H1 (cell line): ENCODE measurements around the gene MYOM3. TPM values are rescaled to one million over a fixed set of nuclear protein-coding genes. Genes with fewer than 3 reads are reported as not detected.

ENCODE experiments used
- BRCA1 ChIP-seq: IDR thresholded peaks from 2 replicates; pipeline ENCODE4 v1.6.1; 2012; ENCODE audit warnings: low read depth, low read length, improper control_type of control experiment
- CTBP2 ChIP-seq: IDR thresholded peaks from 2 replicates; pipeline ENCODE4 v1.7.0; 2011; ENCODE audit warnings: borderline replicate concordance, mild to moderate bottlenecking, moderate library complexity, mixed read lengths, low read length; ENCODE audit not compliant: insufficient read depth, insufficient read length
- E2F6 ChIP-seq: IDR thresholded peaks from 2 replicates; pipeline ENCODE4 v1.6.1; 2012; ENCODE audit warnings: inconsistent platforms
- EGR1 ChIP-seq: IDR thresholded peaks from 2 replicates; pipeline ENCODE4 v1.6.1; 2011; ENCODE audit warnings: low read depth, low read length, borderline replicate concordance
- EP300 ChIP-seq, 2 experiments: IDR thresholded peaks; 1 replicate in 1 of 2; 2 replicates in 1 of 2; pipeline ENCODE4 v1.6.1; 2011 to 2012; ENCODE audit warnings: low read depth in 2 of 2, low read length in 2 of 2, mild to moderate bottlenecking in 2 of 2, borderline replicate concordance in 1 of 2, inconsistent platforms in 1 of 2, moderate library complexity in 1 of 2
- EZH2 ChIP-seq: fragments of 200-600 bp; sonication (generic); IDR thresholded peaks from 2 replicates; pipeline ENCODE4 v1.7.1; 2012; ENCODE audit warnings: low read depth, mild to moderate bottlenecking, moderate library complexity, low read length, inconsistent platforms; ENCODE audit not compliant: severe bottlenecking
- RFX5 ChIP-seq: IDR thresholded peaks from 2 replicates; pipeline ENCODE4 v1.6.1; 2011; ENCODE audit warnings: low read depth, low read length, improper control_type of control experiment, borderline replicate concordance
- polyA plus RNA-seq, 7 experiments: library from polyadenylated mRNA; depleted of rRNA in 3 of 7; stranded (reverse) in 5 of 7; unstranded in 2 of 7; fragments of >200 nt in 5 of 7; fragments of 200-250 nt in 2 of 7; gene quantifications; 1 replicate in 5 of 7; 2 replicates in 1 of 7; 4 replicates in 1 of 7; pipeline versions ENCODE4 v1.2.1 to v1.2.3, GENCODE V29; 2011 to 2013; ENCODE audit warnings: missing spikeins in 2 of 7, mixed read lengths in 2 of 7
- total RNA-seq: library from RNA; stranded (reverse); fragmentation: NEBNext Ultra II Directional; extraction: Animal tissue kit (Norgen Biotek cat#: 25700); gene quantifications from 2 replicates; pipeline ENCODE4 v1.2.1, GENCODE V29; 2021
- TF ChIP-seq, protein P1 (sequence below): fragments of 300-600 bp; sonication (generic); IDR thresholded peaks from 2 replicates; pipeline ENCODE4 v1.7.1; 2012; ENCODE audit warnings: low read length, moderate library complexity, mild to moderate bottlenecking, inconsistent platforms; ENCODE audit not compliant: insufficient replicate concordance
- TF ChIP-seq, protein P2 (sequence below): IDR thresholded peaks from 2 replicates; pipeline ENCODE4 v1.6.1; 2011; ENCODE audit warnings: low read depth, mild to moderate bottlenecking, low read length; ENCODE audit not compliant: insufficient read depth

MYOM3 gene
- total and polyA plus RNA-seq, 2 of the 8 experiments (the other 6 are each of a cell fraction or from before 2014, with no cell fraction given): 0.08 to 0.09 TPM

- TF ChIP-seq, protein P1, sequence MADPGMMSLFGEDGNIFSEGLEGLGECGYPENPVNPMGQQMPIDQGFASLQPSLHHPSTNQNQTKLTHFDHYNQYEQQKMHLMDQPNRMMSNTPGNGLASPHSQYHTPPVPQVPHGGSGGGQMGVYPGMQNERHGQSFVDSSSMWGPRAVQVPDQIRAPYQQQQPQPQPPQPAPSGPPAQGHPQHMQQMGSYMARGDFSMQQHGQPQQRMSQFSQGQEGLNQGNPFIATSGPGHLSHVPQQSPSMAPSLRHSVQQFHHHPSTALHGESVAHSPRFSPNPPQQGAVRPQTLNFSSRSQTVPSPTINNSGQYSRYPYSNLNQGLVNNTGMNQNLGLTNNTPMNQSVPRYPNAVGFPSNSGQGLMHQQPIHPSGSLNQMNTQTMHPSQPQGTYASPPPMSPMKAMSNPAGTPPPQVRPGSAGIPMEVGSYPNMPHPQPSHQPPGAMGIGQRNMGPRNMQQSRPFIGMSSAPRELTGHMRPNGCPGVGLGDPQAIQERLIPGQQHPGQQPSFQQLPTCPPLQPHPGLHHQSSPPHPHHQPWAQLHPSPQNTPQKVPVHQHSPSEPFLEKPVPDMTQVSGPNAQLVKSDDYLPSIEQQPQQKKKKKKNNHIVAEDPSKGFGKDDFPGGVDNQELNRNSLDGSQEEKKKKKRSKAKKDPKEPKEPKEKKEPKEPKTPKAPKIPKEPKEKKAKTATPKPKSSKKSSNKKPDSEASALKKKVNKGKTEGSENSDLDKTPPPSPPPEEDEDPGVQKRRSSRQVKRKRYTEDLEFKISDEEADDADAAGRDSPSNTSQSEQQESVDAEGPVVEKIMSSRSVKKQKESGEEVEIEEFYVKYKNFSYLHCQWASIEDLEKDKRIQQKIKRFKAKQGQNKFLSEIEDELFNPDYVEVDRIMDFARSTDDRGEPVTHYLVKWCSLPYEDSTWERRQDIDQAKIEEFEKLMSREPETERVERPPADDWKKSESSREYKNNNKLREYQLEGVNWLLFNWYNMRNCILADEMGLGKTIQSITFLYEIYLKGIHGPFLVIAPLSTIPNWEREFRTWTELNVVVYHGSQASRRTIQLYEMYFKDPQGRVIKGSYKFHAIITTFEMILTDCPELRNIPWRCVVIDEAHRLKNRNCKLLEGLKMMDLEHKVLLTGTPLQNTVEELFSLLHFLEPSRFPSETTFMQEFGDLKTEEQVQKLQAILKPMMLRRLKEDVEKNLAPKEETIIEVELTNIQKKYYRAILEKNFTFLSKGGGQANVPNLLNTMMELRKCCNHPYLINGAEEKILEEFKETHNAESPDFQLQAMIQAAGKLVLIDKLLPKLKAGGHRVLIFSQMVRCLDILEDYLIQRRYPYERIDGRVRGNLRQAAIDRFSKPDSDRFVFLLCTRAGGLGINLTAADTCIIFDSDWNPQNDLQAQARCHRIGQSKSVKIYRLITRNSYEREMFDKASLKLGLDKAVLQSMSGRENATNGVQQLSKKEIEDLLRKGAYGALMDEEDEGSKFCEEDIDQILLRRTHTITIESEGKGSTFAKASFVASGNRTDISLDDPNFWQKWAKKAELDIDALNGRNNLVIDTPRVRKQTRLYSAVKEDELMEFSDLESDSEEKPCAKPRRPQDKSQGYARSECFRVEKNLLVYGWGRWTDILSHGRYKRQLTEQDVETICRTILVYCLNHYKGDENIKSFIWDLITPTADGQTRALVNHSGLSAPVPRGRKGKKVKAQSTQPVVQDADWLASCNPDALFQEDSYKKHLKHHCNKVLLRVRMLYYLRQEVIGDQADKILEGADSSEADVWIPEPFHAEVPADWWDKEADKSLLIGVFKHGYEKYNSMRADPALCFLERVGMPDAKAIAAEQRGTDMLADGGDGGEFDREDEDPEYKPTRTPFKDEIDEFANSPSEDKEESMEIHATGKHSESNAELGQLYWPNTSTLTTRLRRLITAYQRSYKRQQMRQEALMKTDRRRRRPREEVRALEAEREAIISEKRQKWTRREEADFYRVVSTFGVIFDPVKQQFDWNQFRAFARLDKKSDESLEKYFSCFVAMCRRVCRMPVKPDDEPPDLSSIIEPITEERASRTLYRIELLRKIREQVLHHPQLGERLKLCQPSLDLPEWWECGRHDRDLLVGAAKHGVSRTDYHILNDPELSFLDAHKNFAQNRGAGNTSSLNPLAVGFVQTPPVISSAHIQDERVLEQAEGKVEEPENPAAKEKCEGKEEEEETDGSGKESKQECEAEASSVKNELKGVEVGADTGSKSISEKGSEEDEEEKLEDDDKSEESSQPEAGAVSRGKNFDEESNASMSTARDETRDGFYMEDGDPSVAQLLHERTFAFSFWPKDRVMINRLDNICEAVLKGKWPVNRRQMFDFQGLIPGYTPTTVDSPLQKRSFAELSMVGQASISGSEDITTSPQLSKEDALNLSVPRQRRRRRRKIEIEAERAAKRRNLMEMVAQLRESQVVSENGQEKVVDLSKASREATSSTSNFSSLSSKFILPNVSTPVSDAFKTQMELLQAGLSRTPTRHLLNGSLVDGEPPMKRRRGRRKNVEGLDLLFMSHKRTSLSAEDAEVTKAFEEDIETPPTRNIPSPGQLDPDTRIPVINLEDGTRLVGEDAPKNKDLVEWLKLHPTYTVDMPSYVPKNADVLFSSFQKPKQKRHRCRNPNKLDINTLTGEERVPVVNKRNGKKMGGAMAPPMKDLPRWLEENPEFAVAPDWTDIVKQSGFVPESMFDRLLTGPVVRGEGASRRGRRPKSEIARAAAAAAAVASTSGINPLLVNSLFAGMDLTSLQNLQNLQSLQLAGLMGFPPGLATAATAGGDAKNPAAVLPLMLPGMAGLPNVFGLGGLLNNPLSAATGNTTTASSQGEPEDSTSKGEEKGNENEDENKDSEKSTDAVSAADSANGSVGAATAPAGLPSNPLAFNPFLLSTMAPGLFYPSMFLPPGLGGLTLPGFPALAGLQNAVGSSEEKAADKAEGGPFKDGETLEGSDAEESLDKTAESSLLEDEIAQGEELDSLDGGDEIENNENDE: no peak
- TF ChIP-seq EP300 (IDR thresholded peaks at IDR 0.05; ENCODE audit: borderline replicate concordance in 1 of 2, low read depth in 2 of 2, low read length in 2 of 2) (no peak), RFX5 (no peak), EGR1 (no peak), CTBP2 (no peak), EZH2 (no peak), BRCA1 (no peak), E2F6 (no peak)
- TF ChIP-seq, protein P2, sequence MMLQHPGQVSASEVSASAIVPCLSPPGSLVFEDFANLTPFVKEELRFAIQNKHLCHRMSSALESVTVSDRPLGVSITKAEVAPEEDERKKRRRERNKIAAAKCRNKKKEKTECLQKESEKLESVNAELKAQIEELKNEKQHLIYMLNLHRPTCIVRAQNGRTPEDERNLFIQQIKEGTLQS: no peak
These were observed 18.2 kb downstream of the MYOM3 start (continued) for GRCh38 chr1:24093732-24094131.
